ENCODE results near the gene DIAPH2. TPM values are rescaled to one million over a fixed set of nuclear protein-coding genes. Genes with fewer than 3 reads are reported as not detected.

The DIAPH2 gene
- total and polyA plus RNA-seq, 9 of the 15 experiments (the other 6 are each of a cell fraction or from before 2014, with no cell fraction given): 0.01 to 0.18 (median 0.07) TPM; not detected in 1

DNA sequence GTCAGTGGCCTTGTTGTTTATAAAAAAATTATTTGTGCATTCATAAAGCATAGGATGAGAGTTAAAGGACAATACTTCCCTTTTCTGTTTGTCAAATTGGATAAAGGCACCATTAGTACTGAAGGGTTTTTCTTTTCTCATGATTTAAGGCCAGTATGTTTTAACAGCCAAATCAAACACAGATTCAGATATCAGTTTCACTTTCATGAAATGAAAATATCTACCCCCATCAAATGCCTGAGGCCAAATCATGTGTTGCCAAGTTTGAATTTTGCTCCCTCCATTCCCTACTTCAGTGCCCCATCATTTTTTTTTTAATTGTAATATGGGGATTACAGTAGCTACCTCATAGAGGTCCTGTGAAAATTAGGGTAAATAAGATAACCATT, 944.9 kb downstream of the DIAPH2 start (continued):
- TF ChIP-seq, protein P1, sequence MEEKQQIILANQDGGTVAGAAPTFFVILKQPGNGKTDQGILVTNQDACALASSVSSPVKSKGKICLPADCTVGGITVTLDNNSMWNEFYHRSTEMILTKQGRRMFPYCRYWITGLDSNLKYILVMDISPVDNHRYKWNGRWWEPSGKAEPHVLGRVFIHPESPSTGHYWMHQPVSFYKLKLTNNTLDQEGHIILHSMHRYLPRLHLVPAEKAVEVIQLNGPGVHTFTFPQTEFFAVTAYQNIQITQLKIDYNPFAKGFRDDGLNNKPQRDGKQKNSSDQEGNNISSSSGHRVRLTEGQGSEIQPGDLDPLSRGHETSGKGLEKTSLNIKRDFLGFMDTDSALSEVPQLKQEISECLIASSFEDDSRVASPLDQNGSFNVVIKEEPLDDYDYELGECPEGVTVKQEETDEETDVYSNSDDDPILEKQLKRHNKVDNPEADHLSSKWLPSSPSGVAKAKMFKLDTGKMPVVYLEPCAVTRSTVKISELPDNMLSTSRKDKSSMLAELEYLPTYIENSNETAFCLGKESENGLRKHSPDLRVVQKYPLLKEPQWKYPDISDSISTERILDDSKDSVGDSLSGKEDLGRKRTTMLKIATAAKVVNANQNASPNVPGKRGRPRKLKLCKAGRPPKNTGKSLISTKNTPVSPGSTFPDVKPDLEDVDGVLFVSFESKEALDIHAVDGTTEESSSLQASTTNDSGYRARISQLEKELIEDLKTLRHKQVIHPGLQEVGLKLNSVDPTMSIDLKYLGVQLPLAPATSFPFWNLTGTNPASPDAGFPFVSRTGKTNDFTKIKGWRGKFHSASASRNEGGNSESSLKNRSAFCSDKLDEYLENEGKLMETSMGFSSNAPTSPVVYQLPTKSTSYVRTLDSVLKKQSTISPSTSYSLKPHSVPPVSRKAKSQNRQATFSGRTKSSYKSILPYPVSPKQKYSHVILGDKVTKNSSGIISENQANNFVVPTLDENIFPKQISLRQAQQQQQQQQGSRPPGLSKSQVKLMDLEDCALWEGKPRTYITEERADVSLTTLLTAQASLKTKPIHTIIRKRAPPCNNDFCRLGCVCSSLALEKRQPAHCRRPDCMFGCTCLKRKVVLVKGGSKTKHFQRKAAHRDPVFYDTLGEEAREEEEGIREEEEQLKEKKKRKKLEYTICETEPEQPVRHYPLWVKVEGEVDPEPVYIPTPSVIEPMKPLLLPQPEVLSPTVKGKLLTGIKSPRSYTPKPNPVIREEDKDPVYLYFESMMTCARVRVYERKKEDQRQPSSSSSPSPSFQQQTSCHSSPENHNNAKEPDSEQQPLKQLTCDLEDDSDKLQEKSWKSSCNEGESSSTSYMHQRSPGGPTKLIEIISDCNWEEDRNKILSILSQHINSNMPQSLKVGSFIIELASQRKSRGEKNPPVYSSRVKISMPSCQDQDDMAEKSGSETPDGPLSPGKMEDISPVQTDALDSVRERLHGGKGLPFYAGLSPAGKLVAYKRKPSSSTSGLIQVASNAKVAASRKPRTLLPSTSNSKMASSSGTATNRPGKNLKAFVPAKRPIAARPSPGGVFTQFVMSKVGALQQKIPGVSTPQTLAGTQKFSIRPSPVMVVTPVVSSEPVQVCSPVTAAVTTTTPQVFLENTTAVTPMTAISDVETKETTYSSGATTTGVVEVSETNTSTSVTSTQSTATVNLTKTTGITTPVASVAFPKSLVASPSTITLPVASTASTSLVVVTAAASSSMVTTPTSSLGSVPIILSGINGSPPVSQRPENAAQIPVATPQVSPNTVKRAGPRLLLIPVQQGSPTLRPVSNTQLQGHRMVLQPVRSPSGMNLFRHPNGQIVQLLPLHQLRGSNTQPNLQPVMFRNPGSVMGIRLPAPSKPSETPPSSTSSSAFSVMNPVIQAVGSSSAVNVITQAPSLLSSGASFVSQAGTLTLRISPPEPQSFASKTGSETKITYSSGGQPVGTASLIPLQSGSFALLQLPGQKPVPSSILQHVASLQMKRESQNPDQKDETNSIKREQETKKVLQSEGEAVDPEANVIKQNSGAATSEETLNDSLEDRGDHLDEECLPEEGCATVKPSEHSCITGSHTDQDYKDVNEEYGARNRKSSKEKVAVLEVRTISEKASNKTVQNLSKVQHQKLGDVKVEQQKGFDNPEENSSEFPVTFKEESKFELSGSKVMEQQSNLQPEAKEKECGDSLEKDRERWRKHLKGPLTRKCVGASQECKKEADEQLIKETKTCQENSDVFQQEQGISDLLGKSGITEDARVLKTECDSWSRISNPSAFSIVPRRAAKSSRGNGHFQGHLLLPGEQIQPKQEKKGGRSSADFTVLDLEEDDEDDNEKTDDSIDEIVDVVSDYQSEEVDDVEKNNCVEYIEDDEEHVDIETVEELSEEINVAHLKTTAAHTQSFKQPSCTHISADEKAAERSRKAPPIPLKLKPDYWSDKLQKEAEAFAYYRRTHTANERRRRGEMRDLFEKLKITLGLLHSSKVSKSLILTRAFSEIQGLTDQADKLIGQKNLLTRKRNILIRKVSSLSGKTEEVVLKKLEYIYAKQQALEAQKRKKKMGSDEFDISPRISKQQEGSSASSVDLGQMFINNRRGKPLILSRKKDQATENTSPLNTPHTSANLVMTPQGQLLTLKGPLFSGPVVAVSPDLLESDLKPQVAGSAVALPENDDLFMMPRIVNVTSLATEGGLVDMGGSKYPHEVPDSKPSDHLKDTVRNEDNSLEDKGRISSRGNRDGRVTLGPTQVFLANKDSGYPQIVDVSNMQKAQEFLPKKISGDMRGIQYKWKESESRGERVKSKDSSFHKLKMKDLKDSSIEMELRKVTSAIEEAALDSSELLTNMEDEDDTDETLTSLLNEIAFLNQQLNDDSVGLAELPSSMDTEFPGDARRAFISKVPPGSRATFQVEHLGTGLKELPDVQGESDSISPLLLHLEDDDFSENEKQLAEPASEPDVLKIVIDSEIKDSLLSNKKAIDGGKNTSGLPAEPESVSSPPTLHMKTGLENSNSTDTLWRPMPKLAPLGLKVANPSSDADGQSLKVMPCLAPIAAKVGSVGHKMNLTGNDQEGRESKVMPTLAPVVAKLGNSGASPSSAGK (IDR thresholded peaks at IDR 0.05): no peak
- no peak for TF ChIP-seq JUND (IDR thresholded peaks at IDR 0.05; ENCODE audit: borderline replicate concordance, low read depth, low read length)
- TF ChIP-seq JUND (tag; IDR thresholded peaks at IDR 0.05; ENCODE audit: borderline replicate concordance, low read depth, low read length): no peak
- TF ChIP-seq SLC30A9 (CRISPR knock-in tag; IDR thresholded peaks at IDR 0.05): no peak
- TF ChIP-seq RFX5 (IDR thresholded peaks at IDR 0.05; ENCODE audit: low read depth, low read length): no peak
- TF ChIP-seq ZNF766 (CRISPR knock-in tag; conservative IDR thresholded peaks at IDR 0.05): no peak
- no peak for TF ChIP-seq BRD4 (IDR thresholded peaks at IDR 0.05)
- no peak for TF ChIP-seq XRCC5 (IDR thresholded peaks at IDR 0.05; ENCODE audit: low read depth, low read length)
- TF ChIP-seq, protein P2, sequence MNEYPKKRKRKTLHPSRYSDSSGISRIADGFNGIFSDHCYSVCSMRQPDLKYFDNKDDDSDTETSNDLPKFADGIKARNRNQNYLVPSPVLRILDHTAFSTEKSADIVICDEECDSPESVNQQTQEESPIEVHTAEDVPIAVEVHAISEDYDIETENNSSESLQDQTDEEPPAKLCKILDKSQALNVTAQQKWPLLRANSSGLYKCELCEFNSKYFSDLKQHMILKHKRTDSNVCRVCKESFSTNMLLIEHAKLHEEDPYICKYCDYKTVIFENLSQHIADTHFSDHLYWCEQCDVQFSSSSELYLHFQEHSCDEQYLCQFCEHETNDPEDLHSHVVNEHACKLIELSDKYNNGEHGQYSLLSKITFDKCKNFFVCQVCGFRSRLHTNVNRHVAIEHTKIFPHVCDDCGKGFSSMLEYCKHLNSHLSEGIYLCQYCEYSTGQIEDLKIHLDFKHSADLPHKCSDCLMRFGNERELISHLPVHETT (CRISPR knock-in tag; conservative IDR thresholded peaks at IDR 0.05 in 1 of 2, IDR thresholded peaks at IDR 0.05 in 1 of 2): no peak
- TF ChIP-seq, protein P3, sequence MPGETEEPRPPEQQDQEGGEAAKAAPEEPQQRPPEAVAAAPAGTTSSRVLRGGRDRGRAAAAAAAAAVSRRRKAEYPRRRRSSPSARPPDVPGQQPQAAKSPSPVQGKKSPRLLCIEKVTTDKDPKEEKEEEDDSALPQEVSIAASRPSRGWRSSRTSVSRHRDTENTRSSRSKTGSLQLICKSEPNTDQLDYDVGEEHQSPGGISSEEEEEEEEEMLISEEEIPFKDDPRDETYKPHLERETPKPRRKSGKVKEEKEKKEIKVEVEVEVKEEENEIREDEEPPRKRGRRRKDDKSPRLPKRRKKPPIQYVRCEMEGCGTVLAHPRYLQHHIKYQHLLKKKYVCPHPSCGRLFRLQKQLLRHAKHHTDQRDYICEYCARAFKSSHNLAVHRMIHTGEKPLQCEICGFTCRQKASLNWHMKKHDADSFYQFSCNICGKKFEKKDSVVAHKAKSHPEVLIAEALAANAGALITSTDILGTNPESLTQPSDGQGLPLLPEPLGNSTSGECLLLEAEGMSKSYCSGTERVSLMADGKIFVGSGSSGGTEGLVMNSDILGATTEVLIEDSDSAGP (CRISPR knock-in tag; IDR thresholded peaks at IDR 0.05): no peak
- TF ChIP-seq ZFPM2 (CRISPR knock-in tag; IDR thresholded peaks at IDR 0.05): no peak
- TF ChIP-seq LCOR (CRISPR knock-in tag; IDR thresholded peaks at IDR 0.05): no peak
- TF ChIP-seq HNRNPK (IDR thresholded peaks at IDR 0.05; ENCODE audit: low read depth, low read length, poor library complexity, severe bottlenecking): no peak
